GM12801 (cell line): ENCODE data around the gene CTNNA1.

Experiments
- CTCF ChIP-seq: IDR thresholded peaks from one replicate; pipeline ENCODE4 v1.5.1; 2011; ENCODE audit warnings: control low read depth; ENCODE audit not compliant: insufficient read length; ENCODE audit errors: extremely low read depth

The CTNNA1 gene

DNA sequence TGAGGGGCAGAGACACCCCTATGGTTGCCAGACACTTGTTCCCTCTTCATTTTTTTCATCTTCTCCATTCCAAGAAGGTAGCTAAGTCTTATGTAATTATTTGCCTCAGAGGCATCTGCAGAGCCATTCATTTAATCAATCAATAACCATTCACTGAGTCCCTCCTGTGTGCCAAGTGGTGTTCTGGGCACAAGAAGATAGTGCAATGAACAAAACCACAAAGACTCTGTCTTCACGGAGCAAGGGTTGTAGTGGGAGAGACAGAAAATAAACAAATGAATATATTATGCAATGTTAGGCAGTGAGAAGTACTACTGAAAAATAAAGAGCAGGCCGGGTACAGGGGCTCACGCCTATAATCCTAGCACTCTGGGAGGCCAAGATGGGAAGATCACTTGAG, 41.4 kb upstream of the CTNNA1 start:
- no peak for TF ChIP-seq CTCF

DNA sequence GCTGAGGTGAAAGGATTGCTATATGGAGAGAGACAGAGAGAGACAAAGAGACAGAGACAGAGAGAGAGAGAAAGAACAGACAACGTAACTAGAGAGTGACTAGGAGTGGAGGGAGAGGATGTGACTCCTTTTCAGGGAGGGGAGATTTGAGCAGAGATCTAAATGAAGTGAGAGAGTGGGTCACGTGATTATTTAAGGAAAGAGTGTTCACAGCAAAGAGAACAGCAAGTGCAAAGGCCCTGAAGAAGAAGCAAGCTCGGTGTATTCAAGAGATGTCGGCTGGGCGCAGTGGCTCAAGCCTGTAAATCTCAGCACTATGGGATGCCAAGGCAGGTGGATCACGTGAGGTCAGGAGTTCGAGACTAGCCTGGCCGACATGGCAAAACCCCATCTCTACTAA, 40.9 kb upstream of the CTNNA1 start:
- TF ChIP-seq CTCF: no peak

DNA sequence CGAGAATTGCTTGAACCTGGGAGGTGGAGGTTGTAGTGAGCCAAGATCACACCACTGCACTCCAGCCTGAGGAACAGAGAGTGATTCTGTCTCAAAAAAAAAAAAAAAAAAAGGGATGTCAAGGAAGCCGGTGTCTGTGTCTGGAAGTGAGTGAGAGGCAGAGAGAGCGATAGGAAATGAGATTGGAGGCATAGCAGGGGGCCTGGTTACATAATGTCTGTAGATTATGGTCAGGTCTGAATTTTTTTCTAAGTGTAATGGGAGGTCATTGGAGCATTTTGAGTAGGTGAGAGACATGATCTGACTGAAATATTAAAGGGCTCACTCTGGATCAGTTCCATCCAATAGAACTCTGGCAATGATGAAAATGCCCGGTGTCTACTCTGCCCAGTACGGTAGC, 40.4 kb upstream of the CTNNA1 start:
- TF ChIP-seq CTCF: no peak

GRCh38 chr5:138713247-138713646, 40.0 kb upstream of the CTNNA1 start:
- no peak for TF ChIP-seq CTCF

GRCh38 chr5:138714694-138715093, 38.5 kb upstream of the CTNNA1 start:
- TF ChIP-seq CTCF: no peak

DNA sequence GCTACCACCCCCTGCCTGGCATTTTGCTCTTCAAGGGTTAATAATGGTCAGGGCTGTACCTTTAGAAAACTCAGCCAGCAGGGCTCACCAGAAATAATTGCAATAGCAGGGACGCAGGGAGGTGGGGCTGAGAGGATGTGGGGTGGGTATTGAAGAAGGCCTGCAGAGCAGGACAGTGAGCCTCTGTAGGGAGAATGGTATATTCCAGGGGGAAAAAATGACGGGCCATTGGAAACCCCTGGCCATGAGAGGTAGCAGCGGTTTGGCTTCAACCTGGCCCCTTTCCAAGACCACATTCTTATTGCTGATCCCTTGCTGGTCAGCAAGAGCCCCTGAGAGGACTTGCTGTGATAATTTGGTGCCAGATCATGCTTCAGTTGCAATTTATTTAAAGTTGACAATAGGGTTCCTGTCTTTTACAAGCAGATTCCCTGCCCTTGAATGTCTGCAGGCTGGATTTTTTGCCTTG, 36.7 kb upstream of the CTNNA1 start:
- no peak for TF ChIP-seq CTCF

DNA sequence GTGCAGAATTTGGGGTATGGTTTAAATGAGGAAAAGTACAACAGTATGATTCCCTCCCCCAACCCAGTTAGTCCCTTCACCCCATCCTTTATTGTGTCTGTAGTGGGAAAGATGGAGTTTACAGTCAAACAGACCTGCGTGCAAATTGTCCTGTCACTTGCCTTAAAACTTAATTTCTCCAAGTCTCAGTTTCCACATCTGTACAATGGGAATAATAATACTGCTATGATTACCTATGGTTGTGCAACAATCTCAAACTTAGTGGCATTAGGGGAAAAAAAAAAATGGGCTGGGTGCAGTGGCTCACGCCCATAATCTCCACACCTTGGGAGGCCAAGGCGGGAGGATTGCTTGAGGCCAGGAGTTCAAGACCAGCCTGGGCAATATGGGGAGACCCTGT, 35.8 kb upstream of the CTNNA1 start:
- no peak for TF ChIP-seq CTCF

DNA sequence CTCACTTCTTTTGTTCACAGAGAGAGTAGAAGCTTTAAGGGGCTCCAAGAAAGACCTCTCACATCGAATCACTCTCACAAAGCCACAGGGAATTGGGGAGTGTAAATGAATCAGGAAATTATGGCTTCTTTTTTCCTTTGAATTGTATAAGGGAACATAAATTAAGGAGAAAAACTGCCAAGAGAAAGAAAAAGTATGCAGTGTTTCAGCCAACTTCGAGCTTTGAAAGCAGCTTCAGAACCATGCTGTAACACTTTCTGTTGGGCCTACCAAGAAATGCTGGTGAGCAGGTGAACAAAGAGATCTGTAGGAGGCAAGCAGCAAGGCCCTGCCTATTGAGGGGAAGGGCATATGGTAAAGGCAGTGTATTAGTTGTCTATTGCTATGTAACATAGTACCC, 33.4 kb upstream of the CTNNA1 start:
- no peak for TF ChIP-seq CTCF
